BLaER1 treated with 17β-estradiol and CSF1 and Interleukin-3, amounts not matched to agents 10 nM and 100 nM (cell line): ENCODE measurements around the gene OR6K6.
A peak's percentile ranks its signal among the peaks of the same experiment; 100 is the strongest.

Source experiments
- H3K27ac ChIP-seq, 11 experiments: shearing (Covaris generic); formaldehyde crosslinking; 2 replicates each; pipeline ENCODE4 v1.8.1; 2022
- H3K27me3 ChIP-seq, 11 experiments: shearing (Covaris generic); formaldehyde crosslinking; 2 replicates each; pipeline ENCODE4 v1.8.1; 2022
- H3K36me3 ChIP-seq, 11 experiments: shearing (Covaris generic); formaldehyde crosslinking; 2 replicates each; pipeline ENCODE4 v1.8.1; 2022
- H3K4me1 ChIP-seq, 10 experiments: shearing (Covaris generic); formaldehyde crosslinking; 2 replicates each; pipeline ENCODE4 v1.8.1; 2022
- H3K4me2 ChIP-seq, 11 experiments: shearing (Covaris generic); formaldehyde crosslinking; 2 replicates each; pipeline ENCODE4 v1.8.1; 2022
- H3K4me3 ChIP-seq, 10 experiments: shearing (Covaris generic); formaldehyde crosslinking; 2 replicates each; pipeline ENCODE4 v1.8.1; 2022
- H3K9ac ChIP-seq, 11 experiments: shearing (Covaris generic); formaldehyde crosslinking; 2 replicates each; pipeline ENCODE4 v1.8.1; 2022
- H3K9me3 ChIP-seq, 11 experiments: shearing (Covaris generic); formaldehyde crosslinking; replicated peaks in 1 of 11; 2 replicates each; pipeline ENCODE4 v1.8.1; 2022
- H4K20me1 ChIP-seq, 11 experiments: shearing (Covaris generic); formaldehyde crosslinking; 2 replicates each; pipeline ENCODE4 v1.8.1; 2022
- Cebpa-rat ChIP-seq, 11 experiments: shearing (Covaris generic); IDR thresholded peaks; 2 replicates each; pipeline ENCODE4 v1.8.1; 2022

OR6K6 gene

GRCh38 chr1:158728510-158729225 is 25.9 kb upstream of the OR6K6 start:
- peaks cover 0 to 28% (median 0%) of the 10 kb centered on the region in 10 experiments; a peak in 7 of 20 replicates for H3K4me1 ChIP-seq
- no peaks in the 10 kb centered on the region for H3K9me3 ChIP-seq
- no peak overlapping the region for H3K27ac ChIP-seq
- H3K27me3 ChIP-seq: no peaks in the 10 kb centered on the region
- H3K36me3 ChIP-seq: no peaks in the 10 kb centered on the region
- H4K20me1 ChIP-seq: no peaks in the 10 kb centered on the region
- no peak overlapping the region for H3K4me3 ChIP-seq
- TF ChIP-seq Cebpa-rat (IDR thresholded peaks at IDR 0.05): no peak
- H3K4me2 ChIP-seq: peak overlapping the region in 2 of 11 experiments; percentile 65 to 70; a peak in 5 of 22 replicates
- H3K9ac ChIP-seq: no peak overlapping the region

- H3K27ac ChIP-seq: no peak overlapping the region
- no peak overlapping the region for H3K9ac ChIP-seq
- H3K27me3 ChIP-seq: no peaks in the 10 kb centered on the region
- H3K4me2 ChIP-seq: peak overlapping the region in 3 of 11 experiments; percentile 49 to 70 (median 65); a peak in 5 of 22 replicates
- no peaks in the 10 kb centered on the region for H3K36me3 ChIP-seq
- no peak overlapping the region for H3K4me3 ChIP-seq
- no peak for TF ChIP-seq Cebpa-rat (IDR thresholded peaks at IDR 0.05)
- H4K20me1 ChIP-seq: no peaks in the 10 kb centered on the region
- peaks cover 0 to 28% (median 0%) of the 10 kb centered on the region in 10 experiments; a peak in 7 of 20 replicates for H3K4me1 ChIP-seq
- no peaks in the 10 kb centered on the region for H3K9me3 ChIP-seq
Measured at GRCh38 chr1:158730453-158730852, 24.1 kb upstream of the OR6K6 start.

- Histone ChIP-seq H3K36me3 (no peaks in the 10 kb centered on the region), H4K20me1 (no peaks in the 10 kb centered on the region), H3K4me1 (peaks cover 0 to 28% (median 0%) of the 10 kb centered on the region in 10 experiments; a peak in 7 of 20 replicates), H3K9ac (no peak overlapping the region), H3K4me3 (no peak overlapping the region), H3K4me2 (no peak overlapping the region), H3K27ac (no peak overlapping the region), H3K9me3 (no peaks in the 10 kb centered on the region), H3K27me3 (no peaks in the 10 kb centered on the region)
- no peak for TF ChIP-seq Cebpa-rat (IDR thresholded peaks at IDR 0.05)
Measured at GRCh38 chr1:158731707-158732106, 22.8 kb upstream of the OR6K6 start.

DNA sequence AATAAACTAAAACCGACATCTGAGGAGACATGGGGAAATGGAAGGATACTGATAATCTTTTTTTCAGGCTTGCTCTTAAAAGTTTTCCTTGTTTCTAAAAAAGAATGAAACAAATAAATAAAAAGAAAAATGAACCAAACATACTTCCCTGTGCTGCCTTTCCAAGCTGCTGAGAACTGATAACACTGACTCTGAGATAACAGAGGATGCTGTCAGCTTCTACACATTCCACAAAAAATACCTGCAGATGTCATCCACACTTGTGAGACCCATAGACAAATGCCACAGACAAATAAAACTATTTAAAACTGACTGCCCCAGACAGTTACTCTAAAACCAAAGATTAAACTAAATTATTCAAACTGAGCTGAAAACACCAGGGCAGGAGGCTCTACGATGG is 22.0 kb upstream of the OR6K6 start:
- no peaks in the 10 kb centered on the region for H3K27me3 ChIP-seq
- H4K20me1 ChIP-seq: no peaks in the 10 kb centered on the region
- no peak overlapping the region for H3K4me3 ChIP-seq
- H3K27ac ChIP-seq: no peak overlapping the region
- H3K36me3 ChIP-seq: no peaks in the 10 kb centered on the region
- H3K9ac ChIP-seq: no peak overlapping the region
- TF ChIP-seq Cebpa-rat (IDR thresholded peaks at IDR 0.05): no peak
- H3K9me3 ChIP-seq: no peaks in the 10 kb centered on the region
- peaks cover 0 to 28% (median 0%) of the 10 kb centered on the region in 10 experiments; a peak in 7 of 20 replicates for H3K4me1 ChIP-seq
- H3K4me2 ChIP-seq: no peak overlapping the region

- H3K9ac ChIP-seq: no peak overlapping the region
- H4K20me1 ChIP-seq: no peaks in the 10 kb centered on the region
- no peaks in the 10 kb centered on the region for H3K27me3 ChIP-seq
- H3K27ac ChIP-seq: no peak overlapping the region
- TF ChIP-seq Cebpa-rat (IDR thresholded peaks at IDR 0.05): no peak
- H3K4me3 ChIP-seq: no peak overlapping the region
- H3K4me1 ChIP-seq: peaks cover 0 to under 1% (median 0%) of the 10 kb centered on the region in 10 experiments; a peak in 2 of 20 replicates
- H3K4me2 ChIP-seq: no peak overlapping the region
- no peaks in the 10 kb centered on the region for H3K9me3 ChIP-seq
- no peaks in the 10 kb centered on the region for H3K36me3 ChIP-seq
Measured at GRCh38 chr1:158735848-158736247, 18.7 kb upstream of the OR6K6 start.

- Histone ChIP-seq H3K4me1 (no peaks in the 10 kb centered on the region), H3K9me3 (no peaks in the 10 kb centered on the region), H3K9ac (no peak overlapping the region), H3K4me3 (no peak overlapping the region), H3K4me2 (no peak overlapping the region), H4K20me1 (no peaks in the 10 kb centered on the region), H3K27ac (no peak overlapping the region), H3K27me3 (no peaks in the 10 kb centered on the region; a peak in 1 of 22 replicates), H3K36me3 (no peaks in the 10 kb centered on the region)
- TF ChIP-seq Cebpa-rat (IDR thresholded peaks at IDR 0.05): no peak
Measured at GRCh38 chr1:158752155-158752712, 2.3 kb upstream of the OR6K6 start.

DNA sequence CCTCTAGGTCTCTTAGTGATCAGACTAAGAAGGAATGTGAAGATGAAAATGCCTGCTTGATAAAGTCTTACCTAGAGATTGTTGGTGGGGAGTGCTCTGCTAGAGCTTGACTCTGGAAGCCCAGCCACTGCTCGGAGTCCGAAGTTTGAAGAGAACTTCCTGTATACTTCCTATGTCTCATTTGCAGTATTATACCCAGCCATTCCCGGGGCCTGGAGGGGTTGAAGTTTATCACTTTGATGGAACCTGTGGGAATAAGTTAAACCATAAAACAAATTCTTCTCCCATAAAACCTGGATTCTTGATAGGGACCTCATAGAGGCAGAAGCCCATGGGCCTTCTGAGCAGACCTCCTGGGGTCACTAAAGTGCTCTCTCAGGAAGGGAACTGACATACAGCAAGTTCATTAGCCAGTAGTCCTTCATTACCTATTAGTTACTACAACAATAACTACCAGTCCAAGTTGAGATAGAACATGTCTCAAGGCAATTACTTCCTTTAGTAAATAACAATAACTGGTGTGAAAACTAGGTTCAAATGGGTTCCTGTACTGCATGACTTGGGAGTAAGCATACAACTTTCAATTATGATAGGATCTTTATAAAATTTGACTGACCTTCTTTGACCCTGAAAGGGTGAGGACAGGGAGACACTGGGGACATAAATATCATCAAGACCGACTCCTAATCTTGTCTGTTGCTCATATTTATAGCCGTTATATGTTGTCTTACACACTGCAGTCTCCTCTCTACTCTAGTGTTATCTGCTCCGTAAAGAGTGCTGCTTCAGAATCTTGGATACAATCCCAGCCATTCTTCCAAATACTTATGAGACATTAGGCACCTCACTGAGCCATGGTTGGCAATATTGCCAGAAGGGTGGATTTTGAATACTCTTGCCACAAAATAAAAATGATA is 17.7 kb downstream of the OR6K6 start, which contains the start of gene OR6N1:
Gene OR6N1, minus strand, starts transcription at position 246 of the 917 bp plus-strand sequence. CDS start 5,513 bp downstream, outside the sequence.
- TF ChIP-seq Cebpa-rat (IDR thresholded peaks at IDR 0.05): no peak
- Histone ChIP-seq H3K9me3 (no peaks in the 10 kb centered on the region), H4K20me1 (no peaks in the 10 kb centered on the region), H3K4me2 (no peak within 1 kb of the TSS), H3K27me3 (no peaks in the 10 kb centered on the region), H3K36me3 (no peaks in the 10 kb centered on the region), H3K27ac (no peak within 1 kb of the TSS), H3K4me1 (no peaks in the 10 kb centered on the region; a peak in 1 of 20 replicates), H3K9ac (no peak within 1 kb of the TSS), H3K4me3 (no peak within 1 kb of the TSS)

- H3K4me3 ChIP-seq: no peak within 1 kb of the TSS
- H3K4me2 ChIP-seq: no peak within 1 kb of the TSS
- H3K27ac ChIP-seq: no peak within 1 kb of the TSS
- H3K27me3 ChIP-seq: no peaks in the 10 kb centered on the region
- peaks cover 0 to 7% (median 0%) of the 10 kb centered on the region in 10 experiments; a peak in 3 of 20 replicates for H3K4me1 ChIP-seq
- no peaks in the 10 kb centered on the region for H3K36me3 ChIP-seq
- no peaks in the 10 kb centered on the region for H3K9me3 ChIP-seq
- H3K9ac ChIP-seq: no peak within 1 kb of the TSS
- no peaks in the 10 kb centered on the region for H4K20me1 ChIP-seq
- TF ChIP-seq Cebpa-rat (IDR thresholded peaks at IDR 0.05): no peak
Measured at GRCh38 chr1:158781104-158781503, 26.6 kb downstream of the OR6K6 start, which contains the start of gene OR6N2. Gene OR6N2, minus strand, starts transcription at chr1:158781204. Its CDS starts 3,569 bp downstream, at chr1:158777635.

- H3K9ac ChIP-seq: no peak overlapping the region
- no peaks in the 10 kb centered on the region for H3K36me3 ChIP-seq
- TF ChIP-seq Cebpa-rat (IDR thresholded peaks at IDR 0.05): no peak
- H4K20me1 ChIP-seq: no peaks in the 10 kb centered on the region
- peaks cover 0 to 13% (median 0%) of the 10 kb centered on the region in 11 experiments; a peak in 4 of 22 replicates for H3K9me3 ChIP-seq
- no peaks in the 10 kb centered on the region for H3K4me1 ChIP-seq
- H3K4me2 ChIP-seq: no peak overlapping the region
- no peak overlapping the region for H3K4me3 ChIP-seq
- H3K27me3 ChIP-seq: no peaks in the 10 kb centered on the region
- H3K27ac ChIP-seq: no peak overlapping the region
Measured at GRCh38 chr1:158793604-158794003, 39.1 kb downstream of the OR6K6 start.
